ENCODE measurements around the gene RND1. TPM values are rescaled to one million over a fixed set of nuclear protein-coding genes. Genes with fewer than 3 reads are reported as not detected.
"Not testable (repeated sequence)": the region's sequence is repeated elsewhere in the genome, so short reads cannot be mapped to it uniquely, and the experiment has no call there.

The RND1 gene
- total RNA-seq = 0.27 TPM
- long read RNA-seq = 0 reads

- intact Hi-C loops (cut with micrococcal nuclease) = no loop called here
- DNase-seq (peak; percentile 84), ATAC-seq (peak; percentile 100)
These were observed at the start of gene RND1 for GRCh38 chr12:48865281-48866051. RND1 (minus strand) TSS chr12:48865870; CDS start chr12:48865767, 103 bp downstream.

- intact Hi-C loops (cut with micrococcal nuclease) = no loop called here
- no peak for ATAC-seq
- no peak for DNase-seq
These were observed 44.5 kb upstream of the RND1 start for GRCh38 chr12:48910196-48910595.

GRCh38 chr12:48909698-48910097, 44.0 kb upstream of the RND1 start:
- ATAC-seq; intact Hi-C loops (cut with micrococcal nuclease); DNase-seq: not testable (repeated sequence)

GRCh38 chr12:48907245-48907644, 41.6 kb upstream of the RND1 start:
- no peak for DNase-seq
- intact Hi-C loops (cut with micrococcal nuclease) = no loop called here
- ATAC-seq = no peak

GRCh38 chr12:48903982-48904411, 38.3 kb upstream of the RND1 start:
- intact Hi-C loops (cut with micrococcal nuclease) = no loop called here
- ATAC-seq (peak; percentile 87), DNase-seq (peak; percentile 79)

GRCh38 chr12:48903363-48903981, 37.8 kb upstream of the RND1 start:
- DNase-seq (no peak), ATAC-seq (no peak)

GRCh38 chr12:48901278-48901677, 35.6 kb upstream of the RND1 start:
- ATAC-seq (no peak), DNase-seq (no peak)
- intact Hi-C loops (cut with micrococcal nuclease) = no loop called here

More at GRCh38 chr12:48903363-48903981, 37.8 kb upstream of the RND1 start:
- intact Hi-C loops (cut with micrococcal nuclease) = no loop called here

- ATAC-seq (no peak), DNase-seq (no peak)
- intact Hi-C loops (cut with micrococcal nuclease) = no loop called here
These were observed 34.0 kb upstream of the RND1 start for GRCh38 chr12:48899651-48900050.

GRCh38 chr12:48894271-48894670, 28.6 kb upstream of the RND1 start:
- intact Hi-C loops (cut with micrococcal nuclease) = no loop called here
- no peak for DNase-seq
- ATAC-seq = no peak

- peak; percentile 99 for ATAC-seq
- intact Hi-C loops (cut with micrococcal nuclease) = loop anchor here (2.0 kb wide), 1 partner anchor 38 kb away; the partner anchor contains the start of gene DDX23
- peak; percentile 88 for DNase-seq
These were observed 25.2 kb upstream of the RND1 start for GRCh38 chr12:48890657-48891418.

- DNase-seq (no peak), ATAC-seq (no peak)
- intact Hi-C loops (cut with micrococcal nuclease) = loop anchor here (2.0 kb wide), 1 partner anchor 37 kb away; the partner anchor contains the start of gene DDX23
These were observed 24.0 kb upstream of the RND1 start for GRCh38 chr12:48889679-48890078.

- DNase-seq = no peak
- intact Hi-C loops (cut with micrococcal nuclease) = no loop called here
- no peak for ATAC-seq
These were observed 17.9 kb upstream of the RND1 start for GRCh38 chr12:48883305-48884161.

GRCh38 chr12:48882972-48883304, 17.3 kb upstream of the RND1 start:
- DNase-seq = no peak
- ATAC-seq = no peak
- intact Hi-C loops (cut with micrococcal nuclease) = no loop called here

GRCh38 chr12:48882315-48882687, 16.6 kb upstream of the RND1 start:
- intact Hi-C loops (cut with micrococcal nuclease) = no loop called here
- ATAC-seq = peak; percentile 49
- DNase-seq = no peak

GRCh38 chr12:48881686-48882314, 16.1 kb upstream of the RND1 start:
- no peak for DNase-seq
- ATAC-seq = no peak
- intact Hi-C loops (cut with micrococcal nuclease) = no loop called here

- DNase-seq = no peak
- intact Hi-C loops (cut with micrococcal nuclease) = no loop called here
- ATAC-seq = no peak
These were observed 15.0 kb upstream of the RND1 start for GRCh38 chr12:48880647-48881046.

GRCh38 chr12:48878548-48878947, 12.9 kb upstream of the RND1 start:
- intact Hi-C loops (cut with micrococcal nuclease) = no loop called here
- ATAC-seq (no peak), DNase-seq (no peak)

GRCh38 chr12:48875944-48876515, 10.4 kb upstream of the RND1 start:
- ATAC-seq = no peak
- DNase-seq = no peak
- intact Hi-C loops (cut with micrococcal nuclease) = no loop called here

Data from left ventricle myocardium superior (tissue), 1 donor.